ENCODE data around the gene MSX2.

DNA sequence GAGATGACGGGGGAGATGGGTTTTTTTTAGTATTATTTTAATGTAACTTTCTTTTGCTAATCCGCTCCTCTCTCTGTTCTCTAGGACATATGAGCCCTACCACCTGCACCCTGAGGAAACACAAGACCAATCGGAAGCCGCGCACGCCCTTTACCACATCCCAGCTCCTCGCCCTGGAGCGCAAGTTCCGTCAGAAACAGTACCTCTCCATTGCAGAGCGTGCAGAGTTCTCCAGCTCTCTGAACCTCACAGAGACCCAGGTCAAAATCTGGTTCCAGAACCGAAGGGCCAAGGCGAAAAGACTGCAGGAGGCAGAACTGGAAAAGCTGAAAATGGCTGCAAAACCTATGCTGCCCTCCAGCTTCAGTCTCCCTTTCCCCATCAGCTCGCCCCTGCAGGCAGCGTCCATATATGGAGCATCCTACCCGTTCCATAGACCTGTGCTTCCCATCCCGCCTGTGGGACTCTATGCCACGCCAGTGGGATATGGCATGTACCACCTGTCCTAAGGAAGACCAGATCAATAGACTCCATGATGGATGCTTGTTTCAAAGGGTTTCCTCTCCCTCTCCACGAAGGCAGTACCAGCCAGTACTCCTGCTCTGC lies 4.8 kb downstream of the MSX2 start:
- TF ChIP-seq GATA2 (IDR thresholded peaks at IDR 0.05; ENCODE audit: low read depth, low read length) (no peak), GATA3 (IDR thresholded peaks at IDR 0.05; ENCODE audit: low read depth, low read length) (no peak)

Measured in SH-SY5Y (cell line).